GM12891 (cell line): ENCODE data around the gene ADAMTS13.

Experiments
- POLR2A ChIP-seq: IDR thresholded peaks from 2 replicates; pipeline ENCODE4 v1.6.1; 2011; ENCODE audit warnings: low read depth, low read length, control low read depth
- POLR2AphosphoS5 ChIP-seq: IDR thresholded peaks from 2 replicates; pipeline ENCODE4 v1.6.1; 2011; ENCODE audit warnings: low read depth, low read length, control low read depth
- POU2F2 ChIP-seq: IDR thresholded peaks from 2 replicates; pipeline ENCODE4 v1.6.1; 2011; ENCODE audit warnings: low read depth, mild to moderate bottlenecking, control low read depth, low read length, moderate library complexity
- SPI1 ChIP-seq: IDR thresholded peaks from 2 replicates; pipeline ENCODE4 v1.6.1; 2011; ENCODE audit warnings: low read depth, low read length, control low read depth
- TAF1 ChIP-seq: IDR thresholded peaks from 2 replicates; pipeline ENCODE4 v1.6.1; 2011; ENCODE audit warnings: low read depth, low read length, control low read depth

GRCh38 chr9:133457233-133457632 is 35.1 kb downstream of the ADAMTS13 start:
- TF ChIP-seq POLR2AphosphoS5 (no peak), POLR2A (no peak), TAF1 (no peak), SPI1 (no peak), POU2F2 (no peak)
